Osteoblast (primary cell): ENCODE data around the gene CETP. TPM values are rescaled to one million over a fixed set of nuclear protein-coding genes. Genes with fewer than 3 reads are reported as not detected.

Experiments
- DNase-seq: peaks from one replicate; pipeline ENCODE4 v3.0.0; 2011; ENCODE audit warnings: low spot score, mixed read lengths; ENCODE audit not compliant: insufficient read length; ENCODE audit errors: missing footprints
- H2AFZ ChIP-seq: 2 replicates; pipeline ENCODE4 v1.6.0; 2011; ENCODE audit warnings: mild to moderate bottlenecking, low read length
- H3K27ac ChIP-seq: 2 replicates; pipeline ENCODE4 v1.5.1; 2011; ENCODE audit warnings: mild to moderate bottlenecking, low read depth, low read length, moderate library complexity
- H3K27me3 ChIP-seq: 2 replicates; pipeline ENCODE4 v1.6.0; 2012; ENCODE audit warnings: mild to moderate bottlenecking, control low read depth, inconsistent platforms, low read length, moderate library complexity; ENCODE audit not compliant: insufficient read depth
- H3K36me3 ChIP-seq: 2 replicates; pipeline ENCODE4 v1.5.1; 2011; ENCODE audit warnings: mild to moderate bottlenecking, low read length, control low read depth, moderate library complexity; ENCODE audit not compliant: insufficient read depth
- H3K4me1 ChIP-seq: 2 replicates; pipeline ENCODE4 v1.5.1; 2011; ENCODE audit warnings: mild to moderate bottlenecking, low read length, control low read depth, moderate library complexity; ENCODE audit not compliant: insufficient read depth
- H3K4me2 ChIP-seq: 2 replicates; pipeline ENCODE4 v1.6.0; 2011; ENCODE audit warnings: mild to moderate bottlenecking, low read length; ENCODE audit not compliant: insufficient read depth
- H3K4me3 ChIP-seq: fragments of 200-600 bp; sonication (generic); 3 replicates; pipeline ENCODE4 v1.5.1; 2012; ENCODE audit warnings: mild to moderate bottlenecking, low read length, inconsistent platforms; ENCODE audit not compliant: insufficient read depth
- H3K79me2 ChIP-seq: 2 replicates; pipeline ENCODE4 v1.6.0; 2012; ENCODE audit warnings: mild to moderate bottlenecking, low read length, control low read depth, inconsistent platforms; ENCODE audit not compliant: insufficient read depth
- H3K9me3 ChIP-seq: 2 replicates; pipeline ENCODE4 v1.5.1; 2011; ENCODE audit warnings: low read depth, low read length, control low read depth
- H4K20me1 ChIP-seq: 2 replicates; pipeline ENCODE4 v1.6.0; 2012; ENCODE audit warnings: mild to moderate bottlenecking, low read length, control low read depth; ENCODE audit not compliant: insufficient read depth
- CTCF ChIP-seq: IDR thresholded peaks from 2 replicates; pipeline ENCODE4 v1.5.1; 2011; ENCODE audit warnings: mild to moderate bottlenecking, low read depth, low read length, moderate library complexity; ENCODE audit errors: extremely low read depth
- total RNA-seq: library from RNA; depleted of rRNA; stranded (reverse); fragments of >200 nt; gene quantifications from 2 replicates; pipeline ENCODE4 v1.2.3, GENCODE V29; 2012

CETP gene
- total RNA-seq, 1 donor: not detected

- Histone ChIP-seq H3K4me3 (no peak overlapping the region), H2AFZ (no peak overlapping the region), H3K27me3 (no peaks in the 10 kb centered on the region), H3K4me1 (peaks cover 21% of the 10 kb centered on the region), H4K20me1 (peaks cover 59% of the 10 kb centered on the region), H3K79me2 (peaks cover 26% of the 10 kb centered on the region), H3K4me2 (no peak overlapping the region), H3K27ac (peak overlapping the region; percentile 23), H3K9me3 (no peaks in the 10 kb centered on the region), H3K36me3 (peaks cover 98% of the 10 kb centered on the region)
- no peak for DNase-seq
- TF ChIP-seq CTCF: no peak
Measured at GRCh38 chr16:56939801-56940200, 21.9 kb upstream of the CETP start.

GRCh38 chr16:56941092-56941491 is 20.7 kb upstream of the CETP start:
- no peak overlapping the region for H3K27ac ChIP-seq
- DNase-seq: no peak
- TF ChIP-seq CTCF: no peak
- peaks cover 46% of the 10 kb centered on the region for H4K20me1 ChIP-seq
- H3K4me1 ChIP-seq: peaks cover 8% of the 10 kb centered on the region
- no peaks in the 10 kb centered on the region for H3K27me3 ChIP-seq
- H3K4me2 ChIP-seq: no peak overlapping the region
- peaks cover 14% of the 10 kb centered on the region for H3K79me2 ChIP-seq
- no peak overlapping the region for H3K4me3 ChIP-seq
- no peak overlapping the region for H2AFZ ChIP-seq
- H3K9me3 ChIP-seq: no peaks in the 10 kb centered on the region
- peaks cover 93% of the 10 kb centered on the region for H3K36me3 ChIP-seq

- Histone ChIP-seq H3K4me1 (peaks cover 8% of the 10 kb centered on the region), H3K9me3 (no peaks in the 10 kb centered on the region), H4K20me1 (peaks cover 40% of the 10 kb centered on the region), H3K36me3 (peaks cover 91% of the 10 kb centered on the region), H3K4me3 (no peak overlapping the region), H2AFZ (no peak overlapping the region), H3K79me2 (peaks cover 7% of the 10 kb centered on the region), H3K27ac (no peak overlapping the region), H3K4me2 (no peak overlapping the region), H3K27me3 (no peaks in the 10 kb centered on the region)
- no peak for TF ChIP-seq CTCF
- no peak for DNase-seq
Measured at GRCh38 chr16:56941856-56942331, 19.9 kb upstream of the CETP start.

GRCh38 chr16:56943761-56944375 is 17.9 kb upstream of the CETP start:
- Histone ChIP-seq H3K4me2 (no peak overlapping the region), H4K20me1 (peaks cover 38% of the 10 kb centered on the region), H3K9me3 (no peaks in the 10 kb centered on the region), H3K79me2 (peaks cover 2% of the 10 kb centered on the region), H2AFZ (no peak overlapping the region), H3K27me3 (no peaks in the 10 kb centered on the region), H3K27ac (no peak overlapping the region), H3K36me3 (peaks cover 73% of the 10 kb centered on the region), H3K4me1 (peaks cover 5% of the 10 kb centered on the region), H3K4me3 (no peak overlapping the region)
- TF ChIP-seq CTCF: no peak
- no peak for DNase-seq
